WTC11 (cell line): ENCODE measurements around the gene URB1. TPM values are rescaled to one million over a fixed set of nuclear protein-coding genes. Genes with fewer than 3 reads are reported as not detected.
A peak's percentile ranks its signal among the peaks of the same experiment; 100 is the strongest.

Experiments used
- ATAC-seq: fragments of 200-7000 bp; cut with Tn5 transposase; 2 replicates; pipeline ENCODE4 v1.10.0; 2021; ENCODE audit warnings: mild to moderate bottlenecking, moderate library complexity
- CTCF ChIA-PET: fragments of 300-600 bp; sonication (Branson Sonifier 250); formaldehyde crosslinking; loops from one replicate; lab custom pipeline; 2021; ENCODE audit warnings: antibody characterized with exemption; lab: Charles Lee
- POLR2A ChIA-PET: fragments of 350-600 bp; sonication (Branson Sonifier 250); formaldehyde crosslinking; loops from one replicate; lab custom pipeline; 2021; ENCODE audit warnings: antibody characterized with exemption; lab: Charles Lee
- DNase-seq: peaks from one replicate; pipeline ENCODE4 v3.0.0; 2021; ENCODE audit warnings: low spot score
- H3K27ac Mint-ChIP-seq: 2 replicates; pipeline ENCODE4 v1.8.0; 2021; ENCODE audit warnings: mixed read lengths
- H3K27me3 Mint-ChIP-seq: 2 replicates; pipeline ENCODE4 v1.8.0; 2021; ENCODE audit warnings: low read depth, mild to moderate bottlenecking, moderate library complexity, mixed read lengths
- H3K36me3 Mint-ChIP-seq: 2 replicates; pipeline ENCODE4 v1.8.0; 2021; ENCODE audit warnings: mixed read lengths
- H3K4me1 Mint-ChIP-seq: 2 replicates; pipeline ENCODE4 v1.8.0; 2022; ENCODE audit warnings: mixed read lengths
- H3K4me3 Mint-ChIP-seq: 2 replicates; pipeline ENCODE4 v1.8.0; 2021; ENCODE audit warnings: mild to moderate bottlenecking, moderate library complexity, mixed read lengths
- H3K9me3 Mint-ChIP-seq: 2 replicates; pipeline ENCODE4 v1.8.0; 2021; ENCODE audit warnings: mixed read lengths
- CBFB ChIP-seq: sonication (generic); formaldehyde crosslinking; IDR thresholded peaks from 2 replicates; pipeline ENCODE4 v1.8.1; 2022; ENCODE audit warnings: mild to moderate bottlenecking, low read depth, missing genetic modification reagents
- CREM ChIP-seq: sonication (generic); formaldehyde crosslinking; IDR thresholded peaks from 2 replicates; pipeline ENCODE4 v1.8.1; 2022; ENCODE audit warnings: mild to moderate bottlenecking, missing genetic modification reagents, moderate library complexity
- ESRRA ChIP-seq: sonication (generic); formaldehyde crosslinking; IDR thresholded peaks from 2 replicates; pipeline ENCODE4 v1.8.1; 2022; ENCODE audit warnings: mild to moderate bottlenecking, missing genetic modification reagents, borderline replicate concordance
- FOXJ3 ChIP-seq: sonication (generic); formaldehyde crosslinking; IDR thresholded peaks from 2 replicates; pipeline ENCODE4 v1.9.0; 2021; ENCODE audit warnings: missing genetic modification reagents, mild to moderate bottlenecking, borderline replicate concordance
- FOXP1 ChIP-seq: sonication (generic); formaldehyde crosslinking; IDR thresholded peaks from 2 replicates; pipeline ENCODE4 v1.8.0; 2022; ENCODE audit warnings: missing genetic modification reagents, mild to moderate bottlenecking, moderate library complexity, borderline replicate concordance
- HMGXB4 ChIP-seq: sonication (generic); formaldehyde crosslinking; IDR thresholded peaks from 2 replicates; pipeline ENCODE4 v1.8.1; 2023; ENCODE audit warnings: mild to moderate bottlenecking, moderate library complexity, missing genetic modification reagents
- MXD4 ChIP-seq: fragments of 250-450 bp; sonication (Bioruptor Pico); IDR thresholded peaks from 2 replicates; pipeline ENCODE4 v1.8.0; 2021; ENCODE audit warnings: mild to moderate bottlenecking, moderate library complexity, borderline replicate concordance
- NFATC4 ChIP-seq: fragments of 250-450 bp; sonication (Bioruptor Pico); IDR thresholded peaks from 2 replicates; pipeline ENCODE4 v1.9.0; 2021; ENCODE audit warnings: mild to moderate bottlenecking
- PRRX2 ChIP-seq: fragments of 250-450 bp; sonication (Bioruptor Pico); IDR thresholded peaks from 2 replicates; pipeline ENCODE4 v1.8.0; 2021; ENCODE audit warnings: mild to moderate bottlenecking
- RORB ChIP-seq: fragments of 250-450 bp; sonication (Bioruptor Pico); IDR thresholded peaks from 2 replicates; pipeline ENCODE4 v1.9.0; 2021; ENCODE audit warnings: mild to moderate bottlenecking
- TP53 ChIP-seq: sonication (generic); formaldehyde crosslinking; IDR thresholded peaks from 2 replicates; pipeline ENCODE4 v1.8.1; 2023; ENCODE audit warnings: mild to moderate bottlenecking, missing genetic modification reagents
- USF1 ChIP-seq: sonication (generic); formaldehyde crosslinking; IDR thresholded peaks from 2 replicates; pipeline ENCODE4 v1.8.0; 2022; ENCODE audit warnings: mild to moderate bottlenecking, missing genetic modification reagents
- ZBTB21 ChIP-seq: sonication (generic); formaldehyde crosslinking; IDR thresholded peaks from 2 replicates; pipeline ENCODE4 v1.8.1; 2023; ENCODE audit warnings: mild to moderate bottlenecking, missing genetic modification reagents, borderline replicate concordance
- ZNF121 ChIP-seq: sonication (generic); formaldehyde crosslinking; IDR thresholded peaks from 2 replicates; pipeline ENCODE4 v1.8.0; 2023; ENCODE audit warnings: missing genetic modification reagents
- ZNF232 ChIP-seq: sonication (generic); formaldehyde crosslinking; IDR thresholded peaks from 2 replicates; pipeline ENCODE4 v1.8.0; 2022; ENCODE audit warnings: mild to moderate bottlenecking, missing genetic modification reagents
- ZNF396 ChIP-seq: fragments of 250-450 bp; sonication (Bioruptor Pico); IDR thresholded peaks from 2 replicates; pipeline ENCODE4 v1.8.0; 2021; ENCODE audit warnings: mild to moderate bottlenecking, moderate library complexity, borderline replicate concordance
- ZNF423 ChIP-seq: fragments of 250-450 bp; sonication (Bioruptor Pico); IDR thresholded peaks from 2 replicates; pipeline ENCODE4 v2.1.2; 2022; ENCODE audit warnings: mild to moderate bottlenecking, moderate library complexity
- total RNA-seq: library from RNA; stranded (reverse); gene quantifications from 3 replicates; pipeline ENCODE4 v1.2.3, GENCODE V29; 2021
- TF ChIP-seq, protein P1 (sequence below): sonication (generic); formaldehyde crosslinking; IDR thresholded peaks from 2 replicates; pipeline ENCODE4 v1.8.0; 2023; ENCODE audit warnings: mild to moderate bottlenecking, missing genetic modification reagents
- TF ChIP-seq, protein P2 (sequence below): sonication (generic); formaldehyde crosslinking; IDR thresholded peaks from 2 replicates; pipeline ENCODE4 v1.8.1; 2022; ENCODE audit warnings: low read depth, missing genetic modification reagents, borderline replicate concordance

Gene URB1
- total RNA-seq, 1 experiment from 2014 or later: 38.7 TPM

GRCh38 chr21:32415451-32416398 is 22.9 kb upstream of the URB1 start (continued):
- TF ChIP-seq RORB (CRISPR knock-in tag) (no peak), ZBTB21 (no peak), USF1 (CRISPR knock-in tag) (no peak), ZNF121 (no peak)
- TF ChIP-seq, all 79 proteins: peak for 0

DNA sequence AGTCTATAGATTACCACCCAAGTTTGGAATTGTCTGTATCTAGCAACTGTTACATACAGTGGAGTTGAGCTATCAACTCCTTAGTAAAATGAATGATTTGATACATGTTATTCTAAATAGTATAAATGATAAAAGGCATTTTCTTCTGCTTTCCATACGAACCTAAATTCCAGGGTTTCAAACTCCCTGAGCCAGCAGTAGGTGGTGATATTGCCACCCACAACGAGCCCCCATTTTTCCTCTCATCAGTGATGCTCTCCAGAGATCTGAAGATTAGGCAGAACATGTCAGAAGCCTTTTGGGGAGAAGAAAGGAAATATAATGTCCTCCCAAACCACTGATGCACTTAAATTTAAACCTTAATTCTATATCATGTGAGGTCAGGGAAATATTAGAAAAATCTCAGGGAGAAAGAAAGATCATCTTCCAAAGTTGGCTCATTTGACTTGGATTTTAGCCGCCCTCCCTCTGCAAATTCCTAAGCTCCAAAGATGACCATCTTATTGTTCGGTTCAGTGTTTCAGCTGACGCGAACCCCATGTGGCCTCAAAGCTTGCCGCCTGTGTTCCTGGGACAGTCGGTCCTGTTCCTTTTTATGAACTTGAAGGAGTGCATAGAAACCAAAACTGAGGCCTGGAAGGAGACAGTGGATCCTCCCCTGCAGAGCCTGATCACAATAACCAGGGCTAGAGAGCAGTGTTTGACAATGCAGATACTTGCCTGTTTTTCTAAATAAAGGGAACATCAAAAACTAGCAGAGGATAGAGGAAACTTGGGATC is 22.0 kb upstream of the URB1 start:
- no peak for DNase-seq
- ChIA-PET CTCF (interaction anchor here (0.9 to 4.6 kb wide), 6 partner anchors 12 to 187 kb away, joined by 3 to 24 read pairs (median 5); no protein-coding TSS in a partner anchor), POLR2A (no interaction called here)
- no peak for TF ChIP-seq ZNF423
- TF ChIP-seq ZNF232: no peak
- TF ChIP-seq CBFB (CRISPR knock-in tag): no peak
- H3K27me3 Mint-ChIP-seq: peaks cover 52% of the 10 kb centered on the region
- H3K4me1 Mint-ChIP-seq: peaks cover 36% of the 10 kb centered on the region
- no peak overlapping the region for H3K4me3 Mint-ChIP-seq
- H3K27ac Mint-ChIP-seq: no peak overlapping the region
- H3K36me3 Mint-ChIP-seq: no peaks in the 10 kb centered on the region
- no peaks in the 10 kb centered on the region for H3K9me3 Mint-ChIP-seq
- ATAC-seq: no peak

- Mint-ChIP-seq H3K4me3 (peak overlapping the region; percentile 73), H3K4me1 (peaks cover 36% of the 10 kb centered on the region), H3K27ac (no peak overlapping the region), H3K36me3 (no peaks in the 10 kb centered on the region), H3K9me3 (no peaks in the 10 kb centered on the region), H3K27me3 (peaks cover 60% of the 10 kb centered on the region)
- no peak for TF ChIP-seq TP53 (CRISPR knock-in tag)
- no peak for TF ChIP-seq ZNF396 (CRISPR knock-in tag)
- no peak for TF ChIP-seq PRRX2 (CRISPR knock-in tag)
- TF ChIP-seq, protein P1, sequence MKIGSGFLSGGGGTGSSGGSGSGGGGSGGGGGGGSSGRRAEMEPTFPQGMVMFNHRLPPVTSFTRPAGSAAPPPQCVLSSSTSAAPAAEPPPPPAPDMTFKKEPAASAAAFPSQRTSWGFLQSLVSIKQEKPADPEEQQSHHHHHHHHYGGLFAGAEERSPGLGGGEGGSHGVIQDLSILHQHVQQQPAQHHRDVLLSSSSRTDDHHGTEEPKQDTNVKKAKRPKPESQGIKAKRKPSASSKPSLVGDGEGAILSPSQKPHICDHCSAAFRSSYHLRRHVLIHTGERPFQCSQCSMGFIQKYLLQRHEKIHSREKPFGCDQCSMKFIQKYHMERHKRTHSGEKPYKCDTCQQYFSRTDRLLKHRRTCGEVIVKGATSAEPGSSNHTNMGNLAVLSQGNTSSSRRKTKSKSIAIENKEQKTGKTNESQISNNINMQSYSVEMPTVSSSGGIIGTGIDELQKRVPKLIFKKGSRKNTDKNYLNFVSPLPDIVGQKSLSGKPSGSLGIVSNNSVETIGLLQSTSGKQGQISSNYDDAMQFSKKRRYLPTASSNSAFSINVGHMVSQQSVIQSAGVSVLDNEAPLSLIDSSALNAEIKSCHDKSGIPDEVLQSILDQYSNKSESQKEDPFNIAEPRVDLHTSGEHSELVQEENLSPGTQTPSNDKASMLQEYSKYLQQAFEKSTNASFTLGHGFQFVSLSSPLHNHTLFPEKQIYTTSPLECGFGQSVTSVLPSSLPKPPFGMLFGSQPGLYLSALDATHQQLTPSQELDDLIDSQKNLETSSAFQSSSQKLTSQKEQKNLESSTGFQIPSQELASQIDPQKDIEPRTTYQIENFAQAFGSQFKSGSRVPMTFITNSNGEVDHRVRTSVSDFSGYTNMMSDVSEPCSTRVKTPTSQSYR (CRISPR knock-in tag): no peak
- TF ChIP-seq ESRRA (CRISPR knock-in tag): no peak
- no peak for TF ChIP-seq MXD4 (CRISPR knock-in tag)
- no peak for TF ChIP-seq FOXJ3 (CRISPR knock-in tag)
- TF ChIP-seq NFATC4 (CRISPR knock-in tag): no peak
- TF ChIP-seq FOXP1 (CRISPR knock-in tag): no peak
- TF ChIP-seq HMGXB4: no peak
- TF ChIP-seq, protein P2, sequence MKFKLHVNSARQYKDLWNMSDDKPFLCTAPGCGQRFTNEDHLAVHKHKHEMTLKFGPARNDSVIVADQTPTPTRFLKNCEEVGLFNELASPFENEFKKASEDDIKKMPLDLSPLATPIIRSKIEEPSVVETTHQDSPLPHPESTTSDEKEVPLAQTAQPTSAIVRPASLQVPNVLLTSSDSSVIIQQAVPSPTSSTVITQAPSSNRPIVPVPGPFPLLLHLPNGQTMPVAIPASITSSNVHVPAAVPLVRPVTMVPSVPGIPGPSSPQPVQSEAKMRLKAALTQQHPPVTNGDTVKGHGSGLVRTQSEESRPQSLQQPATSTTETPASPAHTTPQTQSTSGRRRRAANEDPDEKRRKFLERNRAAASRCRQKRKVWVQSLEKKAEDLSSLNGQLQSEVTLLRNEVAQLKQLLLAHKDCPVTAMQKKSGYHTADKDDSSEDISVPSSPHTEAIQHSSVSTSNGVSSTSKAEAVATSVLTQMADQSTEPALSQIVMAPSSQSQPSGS (CRISPR knock-in tag): no peak
- TF ChIP-seq CREM (CRISPR knock-in tag): no peak
- ATAC-seq (peak; percentile 2; the same call in 1 of the 2 replicates), DNase-seq (no peak)
- ChIA-PET POLR2A (no interaction called here), CTCF (interaction anchor here (1.0 to 4.6 kb wide), 6 partner anchors 11 to 187 kb away, joined by 4 to 24 read pairs (median 5); no protein-coding TSS in a partner anchor)
These were observed 21.1 kb upstream of the URB1 start for GRCh38 chr21:32413697-32414578.
